ENCODE data around the gene ZNF428.
"Not testable (repeated sequence)": the region's sequence is repeated elsewhere in the genome, so short reads cannot be mapped to it uniquely, and the experiment has no call there.

ZNF428 gene

DNA sequence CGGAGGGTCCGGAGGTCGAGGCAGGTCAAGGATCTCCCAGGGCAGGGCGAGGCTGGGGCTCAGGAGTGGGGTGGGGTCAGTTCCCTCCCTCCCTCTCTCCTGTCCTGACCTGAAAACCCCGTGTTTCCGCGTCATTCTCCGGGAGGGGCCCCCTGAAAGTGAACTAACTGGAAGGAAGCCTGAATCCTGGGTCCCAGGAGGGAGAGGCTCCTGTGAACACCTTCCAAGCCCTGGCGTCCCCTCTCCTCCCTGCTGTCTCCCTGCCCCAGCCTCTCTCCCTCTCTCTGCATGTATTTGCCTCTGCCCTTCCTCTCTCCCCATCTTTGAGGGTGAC, 21.0 kb upstream of the ZNF428 start:
- DNase-seq (ENCODE audit: low read depth in 1 of 2, low spot score in 1 of 2), result no peak

DNA sequence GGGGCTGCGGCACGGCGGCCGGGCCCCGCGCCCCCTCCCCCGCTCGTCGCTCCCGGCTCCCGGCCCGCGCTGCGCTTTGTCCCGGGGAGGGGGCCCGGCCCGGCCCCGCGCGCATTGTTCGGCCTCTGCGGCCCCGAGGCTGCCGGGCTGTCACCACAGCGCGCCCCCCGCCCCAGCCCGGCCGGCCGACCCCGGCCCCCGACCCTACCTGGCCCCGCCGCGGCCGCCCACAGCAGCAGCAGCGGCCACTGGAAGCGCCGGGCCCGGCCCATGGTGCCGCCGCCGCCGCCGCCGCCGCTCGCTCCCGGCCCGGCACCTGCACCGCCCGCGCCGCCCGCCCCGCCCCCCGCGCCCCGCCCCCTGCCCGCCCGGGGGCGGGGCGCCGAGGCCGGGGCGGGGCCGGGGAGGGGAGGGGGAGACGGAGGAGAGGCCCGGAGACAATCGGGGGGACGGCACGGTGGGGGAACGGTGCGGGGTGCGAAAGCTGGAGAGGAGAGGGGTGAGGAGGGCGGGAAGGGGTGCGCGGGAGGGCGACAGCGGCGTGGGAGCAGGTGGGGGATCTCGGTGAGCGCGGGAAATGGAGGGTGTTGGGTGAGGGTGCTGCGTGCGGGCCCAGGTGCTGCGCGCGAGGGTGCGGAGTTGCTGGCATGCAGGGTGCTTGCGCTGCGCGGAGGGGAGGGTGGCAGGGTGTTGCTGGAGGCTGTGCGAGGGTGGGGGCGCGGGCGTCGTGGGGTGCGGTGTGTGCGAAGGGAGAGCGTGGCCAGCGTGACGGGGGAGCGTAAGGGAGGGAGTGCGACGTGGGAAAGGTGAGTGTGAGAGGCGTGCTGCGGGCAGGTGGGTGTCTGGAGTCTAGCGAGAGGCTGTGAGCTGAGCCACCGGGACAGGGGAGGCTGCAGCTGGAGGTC, 20.3 kb upstream of the ZNF428 start, which contains the start of gene CADM4:
CADM4 (minus strand) TSS at position 332 of the 905 bp plus-strand sequence; CDS start at position 272, 60 bp downstream.
- DNase-seq (ENCODE audit: low read depth in 1 of 2, low spot score in 1 of 2), result peak; percentile 23 to 43

DNA sequence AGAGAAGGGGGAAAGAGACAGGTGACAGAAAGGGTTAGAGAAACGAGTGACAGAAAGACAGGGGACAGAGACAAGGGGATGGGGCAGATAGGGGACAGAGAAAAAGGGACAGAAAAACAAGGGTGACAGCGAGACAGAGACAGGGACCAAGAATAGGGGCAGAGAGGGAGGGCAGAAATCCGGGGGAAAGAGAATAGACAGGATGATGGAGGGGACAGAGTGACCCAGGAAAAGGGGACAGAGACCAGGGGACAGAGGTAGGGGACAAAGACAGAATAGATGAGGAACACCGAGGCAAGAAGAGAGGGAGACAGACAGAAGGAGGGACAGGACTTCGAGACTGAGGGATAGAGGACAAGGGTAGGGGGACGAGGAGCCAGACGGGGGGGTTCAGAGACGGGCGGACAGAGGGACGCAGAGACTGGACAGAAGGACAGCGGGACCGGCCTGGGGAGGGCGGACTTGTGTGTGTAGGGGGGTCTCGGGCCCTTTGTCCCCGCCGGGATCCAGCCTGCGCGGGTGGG, 19.6 kb upstream of the ZNF428 start:
- DNase-seq (ENCODE audit: low read depth in 1 of 2, low spot score in 1 of 2), result no peak

- DNase-seq (ENCODE audit: low read depth in 1 of 2, low spot score in 1 of 2), result no peak
Measured at GRCh38 chr19:43638214-43638994, 19.0 kb upstream of the ZNF428 start.

- no peak for DNase-seq (ENCODE audit: low read depth in 1 of 2, low spot score in 1 of 2)
Measured at GRCh38 chr19:43636121-43636683, 16.8 kb upstream of the ZNF428 start.

DNA sequence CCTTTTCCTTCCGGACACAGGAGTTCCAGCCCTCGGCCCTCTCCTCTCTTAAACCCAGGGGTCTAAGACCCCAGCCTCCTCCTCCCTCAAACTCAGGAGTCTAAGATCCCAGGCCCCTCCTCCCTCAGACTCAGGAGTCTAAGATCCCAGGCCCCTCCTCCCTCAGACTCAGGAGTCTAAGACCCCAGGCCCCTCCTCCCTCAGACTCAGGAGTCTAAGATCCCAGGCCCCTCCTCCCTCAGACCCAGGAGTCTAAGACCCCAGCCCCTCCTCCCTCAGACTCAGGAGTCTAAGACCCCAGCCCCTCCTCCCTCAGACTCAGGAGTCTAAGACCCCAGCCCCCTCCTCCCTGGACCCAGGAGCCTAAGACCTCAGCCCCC, 16.1 kb upstream of the ZNF428 start:
- not testable (repeated sequence) for DNase-seq (ENCODE audit: low read depth in 1 of 2, low spot score in 1 of 2)

- no peak for DNase-seq (ENCODE audit: low read depth in 1 of 2, low spot score in 1 of 2)
Measured at GRCh38 chr19:43634872-43635560, 15.6 kb upstream of the ZNF428 start.

DNA sequence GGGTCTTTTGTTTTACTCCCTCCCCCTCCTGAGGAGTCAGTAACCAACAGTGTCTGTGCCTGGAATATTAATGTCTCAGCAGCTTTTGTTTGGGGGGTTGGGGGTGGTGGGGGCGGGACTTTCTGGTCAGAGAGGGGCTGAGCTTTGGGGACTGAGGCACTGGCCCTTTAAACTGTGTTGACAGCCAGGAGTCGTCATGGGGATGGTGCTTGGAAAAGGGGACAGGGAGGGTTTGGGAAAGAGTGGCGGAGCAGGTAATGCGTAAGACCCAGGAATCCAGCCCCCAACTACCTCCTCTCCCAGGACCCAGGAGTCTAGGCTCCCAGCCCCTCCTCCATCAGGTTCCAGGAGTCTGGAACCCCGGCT, 15.1 kb upstream of the ZNF428 start:
- no peak for DNase-seq (ENCODE audit: low read depth in 1 of 2, low spot score in 1 of 2)

- DNase-seq (ENCODE audit: low read depth in 1 of 2, low spot score in 1 of 2), result no peak
Measured at GRCh38 chr19:43634068-43634467, 14.6 kb upstream of the ZNF428 start.

DNA sequence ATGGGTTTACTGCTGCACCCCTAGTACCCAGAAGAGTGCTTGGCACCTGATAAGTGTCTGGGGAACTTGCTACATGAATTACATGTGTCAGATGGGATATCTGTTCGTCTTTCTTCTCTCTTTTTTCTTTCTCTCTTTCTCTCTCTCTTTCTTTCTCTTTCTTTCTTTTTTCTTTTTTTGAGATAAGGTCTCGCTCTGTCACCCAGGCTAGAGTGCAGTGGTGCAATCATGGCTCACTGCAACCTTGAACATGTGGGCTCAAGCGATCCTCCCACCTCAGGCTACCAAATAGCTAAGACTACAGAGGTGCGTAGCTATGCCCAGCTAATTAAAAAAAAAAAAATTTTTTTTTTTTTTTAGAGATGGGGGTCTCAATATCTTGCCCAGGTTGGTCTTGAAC, 14.1 kb upstream of the ZNF428 start:
- no peak for DNase-seq (ENCODE audit: low read depth in 1 of 2, low spot score in 1 of 2)

GRCh38 chr19:43631491-43631890, 12.1 kb upstream of the ZNF428 start:
- DNase-seq (ENCODE audit: low read depth in 1 of 2, low spot score in 1 of 2), result no peak

DNA sequence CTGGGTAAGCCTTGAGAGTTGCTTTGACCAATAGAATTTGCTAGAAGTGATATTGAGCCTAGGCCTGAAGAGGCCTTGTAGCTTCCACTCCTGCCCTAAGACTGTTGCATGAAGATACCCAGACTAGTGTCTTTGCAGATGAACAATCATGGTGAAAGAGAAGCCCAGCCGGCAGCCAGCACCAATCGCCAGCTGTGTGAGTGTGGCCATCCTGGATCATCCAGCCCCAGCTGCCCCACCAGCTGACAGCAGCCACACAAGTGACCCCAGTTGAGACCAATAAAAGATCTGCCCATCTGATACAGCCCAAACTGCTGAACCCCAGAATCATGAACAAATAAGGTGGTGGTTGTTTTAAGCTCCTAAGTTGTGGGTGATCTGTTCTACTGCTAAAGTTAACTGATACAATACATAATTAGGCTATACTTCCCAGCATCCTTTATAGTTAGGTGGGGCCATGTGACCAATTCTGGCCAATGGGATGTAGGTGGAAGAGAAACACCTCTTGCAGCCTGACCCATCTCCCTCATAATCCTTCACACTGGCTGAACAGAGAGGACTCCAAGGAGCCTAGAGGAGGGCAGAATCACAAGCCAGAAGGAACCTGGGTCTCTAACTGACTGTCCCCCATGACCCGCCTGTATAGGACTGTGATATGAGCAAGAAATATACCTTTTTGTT, 9.4 kb upstream of the ZNF428 start:
- DNase-seq (ENCODE audit: low read depth in 1 of 2, low spot score in 1 of 2), result no peak

GRCh38 chr19:43626838-43627237, 7.4 kb upstream of the ZNF428 start:
- no peak for DNase-seq (ENCODE audit: low read depth in 1 of 2, low spot score in 1 of 2)

- no peak for DNase-seq (ENCODE audit: low read depth in 1 of 2, low spot score in 1 of 2)
Measured at GRCh38 chr19:43625918-43626579, 6.6 kb upstream of the ZNF428 start.

DNA sequence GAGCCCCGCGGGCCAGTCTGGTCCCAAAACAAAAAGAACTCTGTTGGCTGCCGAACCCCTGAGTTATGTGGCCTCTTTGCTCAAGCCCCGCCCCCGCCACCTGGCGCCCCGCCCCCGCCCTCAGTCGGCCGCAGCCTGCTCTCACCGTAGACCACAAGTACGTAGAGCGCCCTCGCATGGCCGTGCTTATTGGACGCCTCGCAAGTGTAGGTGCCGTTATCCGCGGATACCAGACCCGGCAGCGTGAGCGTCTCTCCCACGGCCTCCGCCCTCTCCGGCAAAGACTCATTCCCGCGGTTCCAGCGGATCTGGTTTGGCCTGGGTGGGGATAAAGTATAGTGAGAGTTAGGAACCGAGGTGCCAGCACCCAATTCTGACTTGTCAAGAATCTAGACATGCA, 5.5 kb upstream of the ZNF428 start:
- DNase-seq (ENCODE audit: low read depth in 1 of 2, low spot score in 1 of 2), result peak; percentile 71 to 74

DNA sequence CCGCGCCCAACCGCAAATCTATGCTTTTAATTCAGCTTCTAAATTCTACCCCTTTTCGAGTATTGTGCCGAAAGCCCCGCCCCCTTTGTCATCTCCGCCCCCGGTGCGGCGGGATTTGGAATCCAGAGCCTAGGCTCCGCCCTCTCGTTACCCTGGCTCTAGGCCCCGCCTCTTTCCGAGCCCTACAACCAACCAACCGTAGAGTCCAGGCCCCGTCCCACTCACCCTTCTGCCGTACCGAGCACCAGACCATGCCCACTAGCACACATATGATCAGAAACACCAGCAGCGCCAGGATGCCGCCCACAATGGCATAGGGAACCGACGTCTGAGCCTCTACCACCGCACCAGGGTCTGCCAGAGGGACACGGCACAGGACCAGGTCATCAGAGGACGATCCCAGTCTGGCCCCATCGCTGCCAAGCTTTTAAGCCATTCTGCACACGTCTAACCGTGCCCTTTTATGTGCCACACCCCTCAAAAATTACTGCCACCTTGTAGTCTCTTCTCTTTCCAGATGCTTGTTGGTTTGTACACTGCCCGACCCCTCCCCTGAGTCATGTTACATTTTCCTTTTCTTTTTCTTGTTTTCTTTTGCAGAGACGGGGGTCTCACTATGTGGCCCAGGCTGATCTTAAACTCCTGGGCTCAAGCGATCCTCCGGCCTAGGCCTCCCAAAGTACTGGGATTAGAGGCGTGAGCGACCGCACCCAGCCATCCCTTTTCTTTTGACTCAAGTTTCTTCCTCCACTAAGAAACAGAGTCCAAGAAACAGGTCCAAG, 4.7 kb upstream of the ZNF428 start:
- DNase-seq (ENCODE audit: low read depth in 1 of 2, low spot score in 1 of 2), result no peak

DNA sequence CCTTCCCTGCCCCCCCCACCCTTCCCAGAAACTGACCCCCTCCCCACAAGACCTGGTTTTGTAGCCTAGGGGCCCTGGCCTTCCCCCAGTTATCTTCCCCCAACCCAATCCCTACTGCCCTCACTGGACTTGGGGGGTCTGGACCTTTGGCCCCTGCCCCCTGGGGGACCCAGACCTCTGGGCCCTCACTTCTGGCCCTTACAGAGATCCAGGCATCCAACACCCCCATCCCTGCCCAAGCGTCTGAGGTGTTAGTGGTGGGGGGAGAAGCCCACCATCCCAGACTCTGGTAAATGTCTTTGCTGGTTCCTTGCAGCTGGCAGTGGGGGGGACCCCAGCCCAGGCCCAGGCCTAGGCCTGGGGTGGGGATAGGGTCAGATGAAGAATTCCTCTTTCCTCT, 3.5 kb upstream of the ZNF428 start:
- DNase-seq (ENCODE audit: low read depth in 1 of 2, low spot score in 1 of 2), result no peak

DNA sequence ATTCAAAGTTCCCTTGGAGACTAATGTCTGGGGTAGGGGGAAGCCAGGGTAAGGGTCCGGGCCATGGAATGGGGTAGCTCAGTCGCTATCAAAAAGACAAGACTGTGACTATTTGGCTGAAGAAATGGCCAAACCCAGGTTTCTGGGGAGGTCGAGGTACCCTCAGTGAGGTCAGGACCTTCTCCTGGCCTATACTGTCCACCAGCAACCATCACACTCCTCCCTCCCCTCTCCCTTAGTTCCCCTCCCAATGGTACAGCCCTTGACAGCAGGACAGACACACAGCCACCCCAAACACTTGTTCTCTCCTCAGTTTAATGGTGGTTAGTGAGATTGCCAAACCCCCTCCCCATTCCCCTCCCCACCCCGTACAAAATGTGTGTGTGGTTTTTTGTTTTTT, 2.6 kb upstream of the ZNF428 start:
- no peak for DNase-seq (ENCODE audit: low read depth in 1 of 2, low spot score in 1 of 2)
